ENCODE measurements around the gene WASHC2C.
"Not testable (repeated sequence)": the region's sequence is repeated elsewhere in the genome, so short reads cannot be mapped to it uniquely, and the experiment has no call there.

The WASHC2C gene, protein sequence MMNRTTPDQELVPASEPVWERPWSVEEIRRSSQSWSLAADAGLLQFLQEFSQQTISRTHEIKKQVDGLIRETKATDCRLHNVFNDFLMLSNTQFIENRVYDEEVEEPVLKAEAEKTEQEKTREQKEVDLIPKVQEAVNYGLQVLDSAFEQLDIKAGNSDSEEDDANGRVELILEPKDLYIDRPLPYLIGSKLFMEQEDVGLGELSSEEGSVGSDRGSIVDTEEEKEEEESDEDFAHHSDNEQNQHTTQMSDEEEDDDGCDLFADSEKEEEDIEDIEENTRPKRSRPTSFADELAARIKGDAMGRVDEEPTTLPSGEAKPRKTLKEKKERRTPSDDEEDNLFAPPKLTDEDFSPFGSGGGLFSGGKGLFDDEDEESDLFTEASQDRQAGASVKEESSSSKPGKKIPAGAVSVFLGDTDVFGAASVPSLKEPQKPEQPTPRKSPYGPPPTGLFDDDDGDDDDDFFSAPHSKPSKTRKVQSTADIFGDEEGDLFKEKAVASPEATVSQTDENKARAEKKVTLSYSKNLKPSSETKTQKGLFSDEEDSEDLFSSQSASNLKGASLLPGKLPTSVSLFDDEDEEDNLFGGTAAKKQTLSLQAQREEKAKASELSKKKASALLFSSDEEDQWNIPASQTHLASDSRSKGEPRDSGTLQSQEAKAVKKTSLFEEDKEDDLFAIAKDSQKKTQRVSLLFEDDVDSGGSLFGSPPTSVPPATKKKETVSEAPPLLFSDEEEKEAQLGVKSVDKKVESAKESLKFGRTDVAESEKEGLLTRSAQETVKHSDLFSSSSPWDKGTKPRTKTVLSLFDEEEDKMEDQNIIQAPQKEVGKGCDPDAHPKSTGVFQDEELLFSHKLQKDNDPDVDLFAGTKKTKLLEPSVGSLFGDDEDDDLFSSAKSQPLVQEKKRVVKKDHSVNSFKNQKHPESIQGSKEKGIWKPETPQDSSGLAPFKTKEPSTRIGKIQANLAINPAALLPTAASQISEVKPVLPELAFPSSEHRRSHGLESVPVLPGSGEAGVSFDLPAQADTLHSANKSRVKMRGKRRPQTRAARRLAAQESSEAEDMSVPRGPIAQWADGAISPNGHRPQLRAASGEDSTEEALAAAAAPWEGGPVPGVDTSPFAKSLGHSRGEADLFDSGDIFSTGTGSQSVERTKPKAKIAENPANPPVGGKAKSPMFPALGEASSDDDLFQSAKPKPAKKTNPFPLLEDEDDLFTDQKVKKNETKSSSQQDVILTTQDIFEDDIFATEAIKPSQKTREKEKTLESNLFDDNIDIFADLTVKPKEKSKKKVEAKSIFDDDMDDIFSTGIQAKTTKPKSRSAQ (N-terminal part only)

DNA sequence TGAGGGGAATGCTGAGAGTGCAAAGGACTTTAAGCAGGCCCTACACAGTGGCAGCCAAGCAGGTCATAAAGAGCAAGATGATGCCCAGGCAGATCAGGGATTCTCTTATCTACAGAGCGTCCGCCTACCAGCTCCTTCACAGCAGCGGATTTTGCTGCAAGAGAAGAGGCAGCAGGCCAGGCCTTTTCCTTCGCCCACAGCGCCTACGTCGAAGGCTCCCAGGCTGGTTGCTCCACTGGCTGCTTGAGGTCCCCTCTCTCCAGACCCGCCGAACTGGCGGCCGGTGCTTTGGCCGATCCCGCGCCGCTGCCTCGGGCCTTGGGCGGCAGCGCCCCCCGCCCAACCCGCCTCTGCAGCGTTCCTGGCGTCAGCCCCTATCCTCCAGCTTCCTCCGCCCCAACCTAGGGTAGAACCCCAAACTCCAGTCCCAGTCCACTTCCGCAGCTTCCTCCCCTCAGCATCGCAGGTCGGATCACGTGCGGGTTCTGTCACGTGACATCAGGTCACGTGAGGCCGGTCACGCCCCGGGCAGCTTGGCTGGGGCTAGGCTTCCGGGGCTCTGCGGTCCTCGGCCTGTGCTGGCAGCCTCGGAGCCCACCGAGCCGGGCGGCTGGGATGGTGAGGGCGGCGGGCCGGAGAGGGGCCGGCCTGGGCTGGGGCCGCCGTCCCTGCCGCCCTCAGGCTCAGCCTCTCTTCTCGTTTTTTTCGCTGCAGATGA, at the start of gene WASHC2C:
WASHC2C (plus strand) TSS at position 564 of the 718 bp plus-strand sequence; CDS start at position 616, 52 bp downstream.
- not testable (repeated sequence) for DNase-seq (ENCODE audit: low spot score)

DNA sequence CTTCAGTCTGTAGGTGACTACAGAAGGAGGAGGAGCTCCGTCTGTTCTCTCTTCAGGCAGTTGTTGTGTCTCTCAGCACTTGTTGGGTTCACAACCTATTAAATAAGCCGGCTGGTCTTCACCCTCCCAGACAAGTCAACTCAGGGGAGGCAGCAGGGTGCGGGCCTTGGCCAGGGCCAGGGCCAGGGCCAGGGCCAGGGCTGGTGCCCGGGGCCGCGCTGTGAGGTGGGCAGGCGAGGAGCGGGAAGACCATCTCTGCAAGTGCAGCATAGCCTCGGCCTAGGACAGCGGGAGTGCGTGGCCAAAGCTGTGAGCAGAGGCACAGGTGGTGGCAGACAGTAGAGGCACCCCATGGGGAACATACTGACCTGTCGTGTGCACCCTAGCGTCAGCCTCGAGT, 48.6 kb upstream of the WASHC2C start:
- not testable (repeated sequence) for DNase-seq (ENCODE audit: low spot score)

DNA sequence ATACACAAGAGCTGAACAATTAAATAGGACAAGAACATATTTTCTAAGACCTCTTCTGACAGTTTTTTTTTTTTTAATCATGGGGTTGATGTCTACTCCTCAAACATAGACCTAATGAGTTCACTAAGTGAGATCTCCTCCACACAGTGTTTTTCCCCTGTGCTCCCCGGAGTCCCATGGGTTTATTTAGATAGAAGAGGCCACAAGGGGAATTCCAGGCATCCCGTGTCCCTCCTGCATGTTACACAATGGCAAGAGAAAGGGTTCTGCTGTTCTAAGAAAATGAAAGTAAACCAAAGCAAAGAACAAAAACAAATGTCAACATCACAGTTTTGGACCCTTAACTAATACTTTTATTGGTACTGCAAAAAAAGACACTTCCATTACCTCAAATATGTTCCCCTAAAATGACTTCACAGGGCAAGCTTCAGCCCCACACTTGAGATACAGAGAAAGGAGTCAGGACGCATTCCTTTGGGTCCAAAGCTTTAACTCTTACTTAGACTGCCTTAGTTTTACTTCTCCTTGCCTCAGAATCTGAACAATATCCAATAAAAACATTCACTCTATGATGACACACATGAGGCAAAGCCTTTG, 16.8 kb upstream of the WASHC2C start:
- DNase-seq (ENCODE audit: low spot score): not testable (repeated sequence)

DNA sequence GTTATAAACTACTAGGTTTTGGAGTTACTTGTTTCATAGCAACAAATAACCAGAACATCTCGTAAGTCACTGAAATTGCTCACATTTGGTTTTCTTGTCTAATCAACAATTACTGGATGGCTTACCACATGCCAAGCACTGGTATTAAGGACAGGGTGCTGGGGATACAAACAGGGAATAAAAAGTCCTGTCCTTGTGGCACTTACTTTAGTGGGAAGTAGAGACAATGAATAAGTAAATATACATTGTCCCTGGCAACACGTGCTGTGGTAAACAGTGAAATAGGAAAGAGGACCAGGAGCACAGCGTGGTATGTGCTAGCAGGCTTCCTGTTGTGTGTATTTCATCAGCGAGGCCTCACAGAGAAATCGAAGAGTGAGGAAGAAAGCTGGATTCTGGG, 15.8 kb upstream of the WASHC2C start:
- not testable (repeated sequence) for DNase-seq (ENCODE audit: low spot score)

DNA sequence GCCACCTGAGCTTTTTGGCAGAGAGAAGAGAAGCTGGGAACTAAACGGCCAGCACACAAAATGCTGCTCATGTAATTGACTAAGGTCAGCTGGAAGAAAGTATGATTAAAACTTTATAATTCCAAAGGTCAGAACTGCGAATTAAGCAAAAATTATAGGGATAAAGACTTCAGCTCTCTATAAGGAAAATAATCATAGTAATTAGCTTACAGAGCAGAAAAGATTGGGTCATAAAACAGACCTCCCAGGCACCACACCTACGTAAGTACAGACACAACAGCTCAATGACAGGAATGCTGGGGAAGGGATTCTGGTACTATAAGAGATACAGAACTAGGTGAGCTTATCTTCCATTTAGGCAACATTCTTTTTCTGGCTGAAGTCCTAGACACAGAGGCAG, 10.0 kb upstream of the WASHC2C start:
- not testable (repeated sequence) for DNase-seq (ENCODE audit: low spot score)

DNA sequence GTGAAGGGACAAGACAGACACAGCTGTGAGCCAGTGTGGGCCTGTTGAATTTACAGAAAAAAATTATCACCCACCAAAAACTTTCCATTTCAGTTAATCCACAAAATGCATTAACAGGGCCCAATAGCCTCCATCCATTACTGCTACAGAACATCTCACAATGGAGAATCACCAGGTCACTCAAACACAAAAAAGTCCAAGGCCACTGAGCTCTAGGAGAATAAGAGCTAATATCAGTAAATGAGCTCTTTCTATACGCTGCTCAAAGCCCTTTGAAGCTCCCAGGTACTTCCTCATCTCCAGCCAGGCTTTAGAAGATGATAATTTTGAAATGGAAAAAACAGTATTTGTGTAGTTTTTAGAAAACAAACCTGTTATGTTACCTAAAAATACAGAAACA, 9.4 kb upstream of the WASHC2C start:
- DNase-seq (ENCODE audit: low spot score): not testable (repeated sequence)

DNA sequence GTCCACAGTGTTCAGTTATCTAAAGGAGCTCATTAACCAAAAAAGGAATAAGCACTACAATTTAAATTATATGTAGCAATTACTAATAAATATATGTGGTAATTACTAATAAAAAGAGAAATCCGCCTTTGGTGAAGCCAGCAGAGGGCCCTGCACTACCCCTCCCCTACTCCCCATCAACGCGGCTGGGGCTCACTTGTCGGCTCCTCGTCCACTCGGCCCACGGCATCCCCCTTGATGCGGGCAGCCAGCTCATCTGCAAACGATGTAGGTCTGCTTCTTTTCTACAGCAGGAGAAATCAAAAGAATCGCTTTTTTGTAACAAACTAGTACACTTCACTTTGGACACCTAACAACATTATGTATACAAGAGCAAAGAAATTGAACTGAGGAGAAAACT, 5.6 kb upstream of the WASHC2C start:
- not testable (repeated sequence) for DNase-seq (ENCODE audit: low spot score)

DNA sequence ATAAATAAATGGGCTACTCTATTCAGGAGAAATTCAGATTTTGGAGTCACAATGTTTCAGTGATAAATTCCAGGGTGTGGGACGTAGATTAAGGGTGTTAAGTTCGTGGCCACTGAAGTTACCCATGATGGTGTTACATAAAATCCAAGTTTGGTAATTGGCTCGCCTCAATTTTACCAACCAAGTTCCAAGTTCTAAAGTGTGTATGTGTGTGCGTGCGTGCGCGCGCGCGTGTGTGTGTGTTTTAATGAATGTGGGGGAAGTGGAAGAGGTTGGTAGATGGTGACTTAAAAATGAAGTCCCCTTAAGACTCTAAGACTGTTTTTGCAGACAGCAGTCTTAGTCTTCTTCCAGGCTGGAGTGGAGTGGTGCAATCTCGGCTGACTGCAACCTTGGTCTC, 3.2 kb upstream of the WASHC2C start:
- not testable (repeated sequence) for DNase-seq (ENCODE audit: low spot score)

DNA sequence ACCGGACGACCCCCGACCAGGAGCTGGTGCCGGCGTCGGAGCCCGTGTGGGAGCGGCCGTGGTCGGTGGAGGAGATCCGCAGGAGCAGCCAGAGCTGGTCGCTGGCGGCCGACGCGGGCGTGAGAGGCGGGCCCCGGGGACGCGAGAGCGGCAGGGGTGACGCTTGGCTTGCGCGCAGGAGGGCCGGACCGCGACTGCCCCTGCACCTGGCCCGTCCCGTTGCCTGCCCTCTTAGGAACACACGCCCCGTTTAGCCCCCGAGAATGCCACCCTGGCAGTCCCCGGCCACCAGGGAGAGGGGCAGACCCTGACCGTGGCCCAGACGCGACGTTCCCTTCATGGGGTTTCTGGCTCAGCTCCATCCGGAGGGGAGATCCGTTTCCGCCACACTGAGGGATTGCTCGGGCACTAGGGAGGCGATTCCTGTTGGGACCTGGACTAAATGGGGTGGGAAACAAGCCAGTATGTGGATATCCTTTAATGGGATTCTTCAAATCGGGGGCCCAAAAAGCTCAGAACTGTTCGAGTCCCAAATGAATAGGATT, 427 bp downstream of the WASHC2C start:
- not testable (repeated sequence) for DNase-seq (ENCODE audit: low spot score)

DNA sequence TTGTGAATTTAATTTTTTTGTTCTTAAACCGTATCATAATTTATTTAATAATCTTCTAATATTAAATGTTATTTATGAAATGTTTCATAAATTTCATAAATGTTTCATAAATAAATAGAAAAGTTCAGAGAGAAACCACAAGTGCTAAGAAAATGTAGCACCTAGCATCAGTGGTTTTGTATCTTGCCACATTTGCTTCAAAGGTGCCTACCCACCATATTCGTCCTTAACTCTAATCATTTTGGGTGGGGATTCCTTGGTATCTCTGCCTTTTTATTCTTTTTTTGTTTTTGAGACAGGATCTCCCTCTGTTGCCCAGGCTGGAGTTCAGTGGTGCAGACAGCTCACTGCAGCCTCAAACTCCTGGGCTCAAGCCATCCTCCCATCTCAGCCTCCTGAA, 7.4 kb downstream of the WASHC2C start:
- DNase-seq (ENCODE audit: low spot score): not testable (repeated sequence)

DNA sequence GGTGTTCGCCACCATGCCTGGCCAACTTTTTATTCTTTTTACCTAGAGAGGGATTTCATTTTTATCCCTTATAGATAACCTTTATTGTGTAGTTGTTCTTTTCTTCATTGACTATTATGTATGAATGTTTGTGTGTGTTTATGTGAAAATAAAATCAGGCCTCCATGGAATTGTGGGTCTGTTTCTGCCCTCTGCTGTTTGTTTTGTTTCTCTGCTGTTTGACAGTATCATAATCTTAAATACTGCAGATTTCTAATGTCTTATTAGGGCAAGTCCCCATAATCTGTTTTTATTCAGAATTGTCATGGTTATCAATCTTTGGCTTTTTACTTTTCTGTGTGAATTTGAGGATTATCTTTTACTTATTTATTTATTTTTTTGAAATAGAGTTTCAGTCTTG, 7.8 kb downstream of the WASHC2C start:
- not testable (repeated sequence) for DNase-seq (ENCODE audit: low spot score)

DNA sequence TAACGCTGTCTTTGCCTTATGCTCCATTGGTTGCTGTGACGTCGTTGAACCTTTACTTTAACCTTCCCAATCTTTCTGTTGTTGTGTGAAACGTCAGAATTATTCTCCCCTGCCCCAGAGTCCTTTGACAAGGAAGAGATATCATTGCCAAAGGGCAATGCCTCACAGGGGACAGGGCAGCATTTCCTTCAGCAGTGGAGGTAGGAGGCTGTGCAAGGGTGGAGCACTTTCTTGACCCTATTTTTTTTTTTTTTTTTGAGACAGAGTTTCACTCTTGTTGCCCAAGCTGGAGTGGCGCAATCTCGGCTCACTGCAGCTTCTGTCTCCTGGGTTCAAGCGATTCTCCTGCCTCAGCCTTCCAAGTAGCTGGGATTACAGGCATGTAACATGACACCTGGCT, 14.5 kb downstream of the WASHC2C start:
- not testable (repeated sequence) for DNase-seq (ENCODE audit: low spot score)

DNA sequence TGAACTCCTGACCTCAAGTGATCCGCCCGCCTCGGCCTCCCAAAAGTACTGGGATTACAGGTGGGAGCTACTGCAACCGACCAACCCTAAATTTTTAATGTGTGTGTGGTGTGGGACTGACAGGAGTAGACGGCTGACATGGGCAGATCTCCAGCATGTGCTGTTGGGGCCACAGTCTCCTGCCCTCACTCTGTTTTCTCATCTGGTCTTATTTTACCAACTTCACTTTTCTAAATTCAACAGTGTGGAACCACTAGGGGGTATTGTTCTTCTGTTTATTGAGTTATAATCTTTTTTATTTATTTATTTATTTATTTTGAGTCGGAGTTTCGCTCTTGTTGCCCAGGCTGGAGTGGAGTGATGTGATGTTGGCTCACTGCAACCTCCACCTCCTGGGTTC, 14.9 kb downstream of the WASHC2C start:
- DNase-seq (ENCODE audit: low spot score): not testable (repeated sequence)

DNA sequence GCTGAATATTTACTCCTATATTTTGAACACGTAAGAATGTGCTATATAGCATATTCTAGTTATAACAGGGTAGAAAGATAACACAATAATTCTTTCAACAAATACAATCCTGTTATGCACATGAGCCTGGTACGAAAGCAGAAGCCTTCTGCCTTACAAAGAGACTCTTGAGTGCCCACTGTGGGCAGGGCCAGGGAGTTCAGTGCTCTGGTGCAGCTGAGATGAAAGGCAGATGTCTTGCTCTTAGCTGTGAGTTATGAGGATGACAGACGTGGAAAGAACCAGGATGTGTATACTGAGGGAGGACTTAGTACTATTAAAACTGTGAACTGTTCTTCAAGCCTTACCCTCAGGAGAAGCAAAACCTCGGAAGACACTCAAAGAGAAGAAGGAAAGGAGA, 24.1 kb downstream of the WASHC2C start:
- not testable (repeated sequence) for DNase-seq (ENCODE audit: low spot score)

DNA sequence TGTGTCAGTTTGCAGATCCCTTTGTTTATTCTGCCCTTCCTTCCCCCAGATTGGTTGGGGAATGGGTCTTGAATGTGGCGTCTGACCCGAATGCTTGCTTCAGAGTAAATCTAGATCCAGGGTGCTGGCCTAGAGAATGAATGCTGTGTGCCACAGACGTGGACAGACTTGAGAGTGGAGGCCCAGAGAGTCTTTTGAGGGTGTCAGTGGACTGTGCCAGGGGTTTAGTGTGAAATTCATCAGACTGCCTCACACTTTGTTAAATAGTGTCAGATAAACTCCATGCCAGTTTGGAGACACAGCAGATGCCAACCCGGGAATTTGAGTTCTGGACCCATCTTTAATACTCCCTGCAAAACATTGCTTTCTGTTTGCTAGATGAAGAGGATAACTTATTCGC, 25.1 kb downstream of the WASHC2C start:
- not testable (repeated sequence) for DNase-seq (ENCODE audit: low spot score)

DNA sequence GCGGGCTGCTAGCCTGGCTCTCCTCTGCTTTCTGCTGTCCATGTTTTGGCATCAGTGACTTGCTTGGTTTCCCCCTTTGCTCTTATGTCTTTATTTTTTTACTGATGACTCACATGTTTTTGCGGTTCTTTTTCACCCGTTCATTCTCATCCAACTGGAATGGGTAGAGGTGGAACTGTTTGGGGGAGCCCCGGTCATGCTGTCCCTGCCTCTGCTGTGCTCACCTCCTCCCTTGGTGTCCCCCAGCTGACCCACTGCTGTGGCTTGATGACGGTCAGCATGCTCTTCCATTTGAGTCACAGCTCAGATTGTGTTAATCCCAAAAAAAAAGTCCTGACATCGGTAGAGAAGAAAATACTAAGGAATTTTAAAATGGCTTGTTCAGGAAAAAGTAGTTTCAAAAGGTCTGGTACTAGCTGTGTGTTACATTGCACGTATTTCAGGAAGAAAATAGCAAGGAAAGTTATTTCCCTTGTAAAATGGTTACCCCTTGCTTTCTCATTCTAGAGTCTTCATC, 27.0 kb downstream of the WASHC2C start:
- DNase-seq (ENCODE audit: low spot score): not testable (repeated sequence)

DNA sequence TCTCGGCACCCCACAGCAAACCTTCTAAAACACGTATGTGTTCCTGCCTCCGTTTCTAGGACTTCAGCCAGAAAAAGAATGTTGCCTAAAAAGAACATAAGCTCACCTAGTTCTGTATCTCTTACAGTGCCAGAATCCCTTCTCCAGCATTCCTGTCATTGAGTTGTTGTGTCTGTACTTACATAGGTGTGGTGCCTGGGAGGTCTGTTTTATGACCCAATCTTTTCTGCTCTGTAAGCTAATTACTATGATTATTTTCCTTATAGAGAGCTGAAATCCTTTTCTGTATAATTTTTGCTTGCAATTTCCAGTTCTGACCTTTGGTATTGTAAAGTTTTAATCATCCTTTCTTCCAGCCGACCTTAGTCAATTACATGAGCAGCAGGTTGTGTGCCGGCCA, 28.0 kb downstream of the WASHC2C start:
- DNase-seq (ENCODE audit: low spot score): not testable (repeated sequence)

DNA sequence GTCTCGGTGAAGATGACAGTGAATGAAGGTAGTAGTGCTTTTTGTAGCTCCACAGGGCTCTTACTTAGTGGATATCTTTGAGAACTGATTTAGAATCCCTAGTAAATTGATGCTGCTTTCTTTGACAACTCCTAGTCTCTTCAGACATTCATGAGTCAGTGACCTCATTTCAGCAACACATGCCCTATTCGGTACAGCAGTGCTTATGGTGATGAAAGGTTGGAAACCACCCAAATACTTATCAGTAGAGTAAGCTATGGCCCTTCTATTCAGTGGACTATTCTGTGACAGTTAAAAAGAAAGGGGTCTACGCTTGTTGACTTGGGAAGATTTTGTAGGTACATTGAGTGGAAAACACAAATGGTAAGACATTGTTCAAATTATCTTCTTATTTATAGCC, 29.0 kb downstream of the WASHC2C start:
- DNase-seq (ENCODE audit: low spot score): not testable (repeated sequence)

DNA sequence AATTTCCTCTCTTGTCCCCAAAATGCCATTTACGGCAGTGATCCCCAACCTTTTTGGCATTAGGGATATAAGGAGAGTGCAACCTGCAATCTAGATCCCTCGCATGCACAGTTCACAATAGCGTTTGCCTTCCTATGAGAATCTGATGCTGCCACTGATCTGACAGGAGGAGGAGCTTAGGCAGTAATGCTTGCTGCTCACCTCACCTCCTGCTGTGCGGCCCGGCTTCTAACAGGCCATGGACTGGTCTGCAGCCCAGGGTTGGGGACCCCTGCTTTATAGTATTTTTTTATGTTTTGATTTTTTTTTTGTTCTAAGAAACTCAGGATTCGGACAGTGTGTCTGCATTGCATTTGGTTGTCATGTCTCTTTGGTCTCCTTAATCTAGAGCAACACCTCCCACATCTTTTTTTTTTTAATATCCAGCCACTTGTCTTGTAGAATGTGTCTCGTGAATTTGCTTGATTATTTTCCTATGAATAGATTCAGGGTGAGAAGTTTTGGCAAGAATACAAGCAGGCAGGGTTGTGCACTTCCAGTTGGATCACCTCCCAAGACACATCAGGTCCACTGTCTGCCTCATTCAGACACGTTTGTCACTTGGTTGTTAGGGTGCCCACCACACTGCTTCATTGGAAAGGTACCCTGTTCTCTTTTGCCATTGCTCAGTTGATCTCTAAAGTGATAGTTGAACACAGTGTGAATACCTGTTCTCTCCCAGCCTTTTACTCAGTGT, 30.8 kb downstream of the WASHC2C start:
- DNase-seq (ENCODE audit: low spot score): not testable (repeated sequence)

DNA sequence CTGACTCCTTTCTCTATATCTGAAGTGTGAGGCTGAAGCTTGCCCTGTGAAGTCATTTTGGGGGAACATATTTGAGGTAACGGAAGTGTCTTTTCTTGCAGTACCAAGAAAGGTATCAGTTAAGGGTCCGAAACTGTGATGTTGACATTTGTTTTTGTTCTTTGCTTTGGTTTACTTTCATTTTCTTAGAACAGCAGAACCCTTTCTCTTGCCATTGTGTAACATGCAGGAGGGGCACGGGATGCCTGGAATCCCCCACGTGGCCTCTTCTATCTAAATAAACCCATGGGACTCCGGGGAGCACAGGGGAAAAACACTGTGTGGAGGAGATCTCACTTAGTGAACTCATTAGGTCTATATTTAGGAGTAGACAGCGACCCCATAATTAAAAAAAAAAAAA, 34.6 kb downstream of the WASHC2C start:
- not testable (repeated sequence) for DNase-seq (ENCODE audit: low spot score)

All from COLO829 (cell line).